ENCODE data around the gene HOXA11.

HOXA11 gene

DNA sequence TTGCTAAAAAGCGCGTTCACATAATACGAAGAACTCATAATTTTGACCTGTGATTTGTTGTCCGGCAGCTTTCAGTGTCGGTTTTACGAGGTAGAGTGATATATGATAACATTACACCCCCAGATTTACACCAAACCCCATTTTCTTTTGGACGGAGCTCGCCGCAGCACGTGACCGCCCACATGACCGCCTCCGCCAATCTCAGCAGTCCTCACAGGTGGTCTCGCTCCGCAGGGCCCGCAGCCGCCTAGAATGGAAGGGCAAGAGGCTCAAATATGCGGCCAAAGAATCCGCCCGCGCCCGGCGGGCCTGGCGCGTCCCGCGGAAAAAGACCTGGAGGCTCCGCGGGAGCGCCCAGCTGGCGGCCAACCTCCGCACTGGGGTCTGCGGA, 28.5 kb downstream of the HOXA11 start, which contains the start of gene HOXA7:
Gene HOXA7 (minus strand): TSS at position 168 of the 391 bp plus-strand sequence. CDS start 130 bp downstream, at position 38.
- DNase-seq, result no peak

DNA sequence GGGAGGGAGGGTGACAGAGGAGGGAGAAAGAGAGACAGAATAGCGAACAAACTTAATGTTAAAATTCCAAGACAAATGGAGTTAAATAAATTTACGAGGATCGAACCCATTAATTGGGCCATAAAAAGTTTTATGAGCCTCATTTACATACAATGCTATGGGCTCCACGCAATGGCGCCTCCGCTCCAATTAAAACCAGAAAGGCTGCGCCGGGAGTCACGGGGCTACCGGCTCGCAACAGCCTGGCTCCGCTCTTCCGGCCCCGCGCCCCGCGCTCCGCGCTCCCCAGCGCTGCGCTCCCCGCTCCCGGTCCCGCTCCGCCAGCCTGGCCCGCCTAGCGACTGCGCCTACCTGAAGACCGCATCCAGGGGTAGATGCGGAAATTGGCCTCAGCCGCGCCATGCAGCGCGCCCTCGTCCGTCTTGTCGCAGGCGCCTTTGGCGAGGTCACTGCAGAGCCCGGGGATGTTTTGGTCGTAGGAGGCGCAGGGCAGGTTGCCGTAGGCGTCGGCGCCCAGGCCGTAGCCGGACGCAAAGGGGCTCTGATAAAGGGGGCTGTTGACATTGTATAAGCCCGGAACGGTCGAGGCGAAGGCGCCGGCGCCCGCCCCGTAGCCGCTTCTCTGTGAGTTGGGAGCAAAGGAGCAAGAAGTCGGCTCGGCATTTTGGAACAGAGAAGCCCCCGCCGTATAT, 29.1 kb downstream of the HOXA11 start:
- DNase-seq, result no peak

DNA sequence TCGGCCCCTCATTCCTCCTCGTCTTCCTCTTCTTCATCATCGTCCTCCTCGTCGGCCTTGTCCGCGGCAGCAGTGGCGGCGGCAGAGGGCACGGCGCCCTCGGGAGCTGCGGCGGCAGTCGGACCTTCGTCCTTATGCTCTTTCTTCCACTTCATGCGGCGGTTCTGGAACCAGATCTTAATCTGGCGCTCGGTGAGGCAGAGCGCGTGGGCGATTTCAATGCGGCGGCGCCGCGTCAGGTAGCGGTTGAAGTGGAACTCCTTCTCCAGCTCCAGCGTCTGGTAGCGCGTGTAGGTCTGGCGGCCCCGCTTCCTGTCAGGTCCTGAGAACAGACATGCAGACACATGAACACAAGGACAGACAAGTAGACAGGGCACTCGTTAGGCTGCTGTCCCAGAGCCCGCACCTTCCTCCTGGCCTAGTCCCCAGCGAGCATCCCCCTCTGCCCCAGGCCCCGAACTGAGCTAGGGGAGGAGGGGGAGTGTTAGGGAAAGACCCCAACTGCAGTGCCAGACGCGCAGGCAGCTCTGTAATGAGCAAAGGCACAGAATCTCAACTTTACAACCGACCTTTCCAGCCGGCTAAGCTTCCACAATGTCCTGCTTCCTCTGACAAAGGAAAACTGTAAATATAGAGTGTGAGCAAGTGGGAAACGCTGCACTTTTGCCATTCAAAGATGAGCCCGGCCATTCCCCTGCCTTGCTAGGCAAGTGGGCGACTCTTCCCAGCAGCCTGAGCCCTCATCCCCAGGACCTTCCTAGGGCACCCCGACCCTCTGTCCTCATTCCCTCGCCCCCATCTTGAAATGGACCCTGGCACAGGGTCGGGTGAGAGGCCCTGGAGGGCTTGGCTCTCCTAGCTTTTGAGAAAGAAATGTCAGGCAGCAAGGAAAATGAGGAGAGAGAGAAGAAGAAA, 29.9 kb downstream of the HOXA11 start:
- no peak for DNase-seq

DNA sequence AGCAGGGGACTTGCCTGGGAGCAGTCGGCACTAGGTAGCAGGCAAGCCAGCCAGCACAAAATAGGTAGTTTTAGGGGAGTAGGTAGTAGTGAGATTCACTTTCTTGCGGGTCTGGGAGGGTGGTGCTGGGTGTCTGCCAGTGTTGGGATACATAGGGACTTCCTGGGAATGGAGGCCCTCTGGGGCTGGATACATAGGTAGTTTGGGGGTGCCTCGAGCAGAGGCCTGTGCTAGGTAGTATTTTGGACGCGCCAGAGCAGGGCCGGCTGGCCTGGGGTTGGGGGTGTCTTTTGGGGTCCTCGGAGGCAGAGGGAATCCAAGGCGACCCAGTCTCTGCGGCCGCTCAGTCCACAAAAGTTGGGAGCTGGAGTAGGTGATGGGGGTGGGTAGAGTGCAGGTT, 30.7 kb downstream of the HOXA11 start:
- no peak for DNase-seq

DNA sequence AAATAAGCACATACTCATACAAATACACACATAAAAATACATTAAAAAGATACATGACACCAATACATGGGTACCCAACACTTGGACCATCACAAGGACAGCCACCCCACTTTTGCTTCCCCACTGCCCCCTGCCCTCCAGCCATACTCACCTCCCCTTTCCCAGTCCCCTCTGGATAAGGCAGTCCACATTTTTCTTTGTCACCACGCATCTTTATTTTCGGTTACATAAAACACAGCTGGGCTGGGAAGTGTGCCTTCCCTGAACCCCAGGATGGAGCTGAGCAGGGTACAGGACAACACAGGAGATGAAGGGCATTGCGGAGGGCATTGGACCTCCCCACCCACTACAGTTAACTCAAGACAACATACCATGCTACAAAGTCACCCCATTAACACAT, 31.5 kb downstream of the HOXA11 start:
- DNase-seq, result no peak

DNA sequence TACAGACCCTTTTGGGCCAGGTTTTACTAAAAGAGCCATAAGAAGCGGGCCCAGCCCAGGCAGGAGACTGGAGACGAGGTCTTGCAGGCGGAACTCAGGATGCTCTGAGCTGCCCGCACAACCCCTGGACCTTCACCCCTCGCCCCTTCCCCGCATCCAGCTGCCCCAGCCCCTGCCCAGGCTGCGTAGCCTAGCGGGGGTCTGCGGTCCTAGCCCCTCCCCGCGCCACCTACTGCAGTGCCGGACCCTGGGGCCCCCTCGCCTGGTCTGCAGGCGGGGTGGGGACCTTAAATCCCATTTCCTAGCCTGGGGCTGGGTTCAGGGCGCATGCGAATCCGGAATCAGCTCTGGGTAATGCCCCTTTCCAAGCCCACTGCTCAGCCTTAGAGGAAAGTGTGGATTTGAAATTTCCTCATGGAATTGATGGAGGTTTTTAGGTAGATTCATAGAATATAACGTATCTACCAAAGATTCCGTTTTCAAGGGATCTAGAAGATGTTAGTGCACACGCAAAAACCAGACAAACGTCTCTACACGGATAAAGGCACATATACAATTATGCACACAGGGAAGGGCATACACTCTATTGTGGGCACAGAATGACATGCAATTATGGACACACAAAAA, 32.1 kb downstream of the HOXA11 start:
- DNase-seq, result no peak

DNA sequence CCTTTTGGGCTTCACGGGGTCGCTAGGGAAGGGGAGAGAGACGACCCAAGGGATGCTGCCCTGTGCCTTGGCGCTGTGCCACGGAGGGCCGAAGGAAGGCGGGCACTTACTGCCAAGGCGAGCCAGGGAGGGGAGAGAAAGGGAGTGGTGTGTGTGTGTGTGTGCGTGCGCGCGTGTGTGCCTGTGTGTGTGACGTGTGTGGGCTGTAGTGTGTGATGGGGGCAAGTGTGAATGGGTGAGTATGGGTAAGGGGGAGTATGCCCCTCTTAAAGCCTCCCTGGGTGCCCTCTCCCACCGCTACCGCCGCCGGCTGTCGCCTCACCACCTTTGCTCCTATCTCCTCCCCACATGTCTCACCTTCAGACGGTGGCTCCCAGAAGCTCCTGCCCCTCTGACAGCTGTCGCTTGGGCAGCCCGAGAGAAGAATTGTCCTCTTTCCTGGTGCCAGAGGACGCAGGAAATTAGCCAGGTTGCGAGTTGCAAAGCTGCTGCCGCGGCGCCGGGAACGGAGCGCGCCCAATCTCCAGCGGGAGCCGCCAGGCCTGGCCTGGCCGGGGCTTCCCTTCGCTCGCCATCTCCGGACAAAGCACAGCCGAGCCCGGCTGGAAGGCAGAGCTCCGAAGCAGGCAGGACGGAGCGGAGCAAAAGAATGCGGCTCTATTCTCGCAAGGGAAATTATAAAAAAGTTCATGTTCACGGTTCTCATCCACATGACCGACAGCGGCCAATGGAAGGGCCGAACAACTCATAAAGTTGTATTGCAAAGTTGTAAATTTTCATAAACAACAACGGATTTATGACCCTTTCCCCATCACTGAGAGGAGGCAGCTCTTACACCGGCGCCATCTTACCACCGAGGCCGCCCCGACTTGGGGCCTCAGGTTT, 32.9 kb downstream of the HOXA11 start, which contains the start of gene HOXA3:
Gene HOXA3 (minus strand): TSS at position 653 of the 885 bp plus-strand sequence. CDS start 41,943 bp downstream, outside the sequence.
- no peak for DNase-seq

DNA sequence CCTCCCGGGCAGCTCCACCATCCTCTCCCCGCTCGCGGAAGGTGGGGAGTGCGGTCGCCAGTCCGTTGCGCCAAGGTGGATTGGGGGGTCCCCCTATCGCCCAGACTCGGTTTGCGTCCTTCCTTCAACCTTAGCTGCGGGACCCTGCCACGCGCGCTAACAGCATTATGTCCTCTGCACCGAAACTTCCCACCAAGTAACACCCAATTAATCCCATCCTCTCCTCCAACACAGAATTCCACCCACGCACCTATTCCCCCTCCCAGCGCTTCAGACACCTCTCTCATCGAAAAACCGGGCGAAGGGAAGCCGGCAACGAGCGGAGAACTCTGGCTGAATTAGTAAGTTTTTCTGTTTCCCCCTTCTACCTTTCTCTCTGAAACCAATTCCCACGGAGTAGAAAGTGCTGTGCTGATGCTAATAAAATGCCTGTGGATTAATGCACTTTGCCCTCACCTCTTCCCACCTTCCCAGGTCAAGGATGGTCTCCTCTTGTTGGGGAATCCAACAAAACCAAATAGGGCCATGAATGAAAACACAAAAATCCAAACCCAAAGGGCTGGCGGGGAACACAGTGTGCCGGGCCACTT, 33.6 kb downstream of the HOXA11 start:
- no peak for DNase-seq

DNA sequence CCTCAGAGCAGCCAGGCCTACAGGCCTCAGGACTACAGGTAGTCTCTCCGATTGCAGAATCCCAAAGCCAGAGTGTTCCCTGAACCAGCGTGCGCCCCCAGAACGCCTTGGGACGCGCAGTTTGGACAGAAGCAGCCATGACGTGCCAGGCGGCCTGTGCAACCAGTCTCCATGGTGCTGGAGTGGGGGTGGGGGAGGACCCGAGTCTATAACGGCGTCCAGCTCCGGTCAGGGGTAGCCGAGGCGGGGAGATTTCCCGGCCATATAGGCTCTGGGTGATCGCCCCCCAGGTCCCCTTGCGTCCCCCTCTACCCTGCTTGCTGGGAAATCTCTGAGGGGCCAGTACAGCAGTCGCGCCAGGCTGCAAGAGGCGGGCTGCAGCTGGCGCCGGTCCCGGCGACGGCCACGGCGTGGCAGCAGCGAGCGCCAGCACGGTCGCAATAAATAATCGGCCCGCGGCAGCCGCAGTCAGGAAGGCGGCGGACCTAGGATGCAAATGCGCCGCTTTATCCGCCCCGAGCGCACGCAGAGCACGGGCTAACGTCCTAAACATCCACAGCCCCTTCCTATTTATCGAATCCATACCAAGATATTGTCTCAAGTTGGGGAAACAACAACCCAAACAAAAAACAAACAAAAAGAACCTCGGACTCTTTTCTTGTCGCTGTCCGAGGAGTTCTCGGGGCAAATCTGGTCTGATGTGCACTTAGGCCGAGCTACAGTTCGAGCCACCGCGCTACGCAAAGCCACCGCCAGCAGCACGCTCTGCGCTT, 34.3 kb downstream of the HOXA11 start:
- DNase-seq, result peak; percentile 90

DNA sequence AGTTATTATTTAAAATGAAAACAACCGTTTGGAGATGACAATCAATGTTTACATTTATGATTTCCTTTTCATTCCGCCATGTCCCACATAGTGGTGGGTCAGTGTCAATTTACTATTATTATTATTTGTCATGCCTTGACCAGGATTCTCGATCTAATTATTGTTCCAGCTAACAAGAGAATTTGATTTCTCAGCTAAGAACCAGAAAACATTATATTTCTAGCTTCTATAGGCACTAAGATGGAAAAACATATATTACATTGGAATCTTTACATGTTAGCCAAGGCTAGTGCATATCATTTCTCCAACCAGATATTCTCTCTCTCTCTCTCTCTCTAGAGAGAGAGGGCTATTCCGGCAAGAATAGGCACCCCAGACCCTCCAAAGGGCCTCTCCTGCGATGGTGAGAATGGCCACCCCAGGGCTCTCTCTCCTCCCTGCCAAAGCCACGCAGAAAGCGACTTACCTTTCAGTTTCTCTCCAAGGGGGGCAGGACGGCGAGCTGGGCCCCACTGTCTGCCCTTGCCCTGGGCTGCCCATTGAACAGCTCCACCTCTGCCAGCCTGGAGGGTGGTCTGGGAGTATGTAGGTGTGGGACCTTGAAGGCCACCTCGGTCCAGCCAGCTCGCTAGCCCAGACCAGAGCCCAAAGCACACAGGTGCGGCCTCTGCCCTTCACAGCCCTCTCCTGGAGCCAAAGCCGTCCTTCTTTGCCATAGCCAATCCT, 35.0 kb downstream of the HOXA11 start:
- DNase-seq, result no peak

DNA sequence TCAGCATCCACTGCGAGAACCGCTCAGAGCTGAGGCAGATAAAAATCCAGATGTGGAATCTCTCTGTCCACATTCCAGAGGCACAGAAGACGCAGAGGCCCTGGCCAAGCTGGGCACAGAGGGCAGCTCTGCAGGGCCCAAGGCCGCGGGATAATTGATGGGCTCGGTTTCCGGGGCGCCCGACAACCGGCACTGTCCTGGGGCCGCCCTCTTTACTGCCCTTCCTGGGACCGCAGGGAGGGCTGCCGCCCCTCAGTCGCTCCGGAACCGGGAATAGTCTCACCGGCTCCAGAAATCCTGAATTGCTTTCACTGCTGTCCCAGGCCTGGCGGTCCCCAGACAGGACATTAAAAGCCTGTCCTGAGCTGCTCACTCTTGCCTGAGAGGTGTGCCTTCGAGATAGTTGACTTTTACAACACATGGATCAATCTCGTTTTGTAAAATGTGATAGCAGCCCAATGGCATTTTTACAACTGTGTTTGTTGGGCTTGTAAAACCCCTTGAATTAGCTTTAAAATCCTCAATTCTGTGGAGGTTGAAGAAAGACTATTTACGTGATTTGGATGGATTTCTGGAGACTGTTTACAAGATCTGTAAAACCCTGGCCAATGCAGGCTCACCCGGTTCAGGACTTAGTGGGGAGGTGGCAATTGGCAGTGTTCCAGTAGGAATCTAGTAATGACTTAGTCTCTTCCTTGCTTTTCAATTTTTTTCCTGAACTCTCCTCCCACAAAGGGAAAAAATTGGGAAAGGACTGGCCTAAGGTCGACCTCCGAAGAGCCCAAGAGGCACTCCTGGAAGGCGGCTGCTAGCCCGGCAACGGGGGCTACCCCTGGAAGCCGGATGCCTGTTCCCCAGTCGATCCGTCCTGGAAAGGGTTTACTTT, 36.0 kb downstream of the HOXA11 start:
- DNase-seq, result no peak

DNA sequence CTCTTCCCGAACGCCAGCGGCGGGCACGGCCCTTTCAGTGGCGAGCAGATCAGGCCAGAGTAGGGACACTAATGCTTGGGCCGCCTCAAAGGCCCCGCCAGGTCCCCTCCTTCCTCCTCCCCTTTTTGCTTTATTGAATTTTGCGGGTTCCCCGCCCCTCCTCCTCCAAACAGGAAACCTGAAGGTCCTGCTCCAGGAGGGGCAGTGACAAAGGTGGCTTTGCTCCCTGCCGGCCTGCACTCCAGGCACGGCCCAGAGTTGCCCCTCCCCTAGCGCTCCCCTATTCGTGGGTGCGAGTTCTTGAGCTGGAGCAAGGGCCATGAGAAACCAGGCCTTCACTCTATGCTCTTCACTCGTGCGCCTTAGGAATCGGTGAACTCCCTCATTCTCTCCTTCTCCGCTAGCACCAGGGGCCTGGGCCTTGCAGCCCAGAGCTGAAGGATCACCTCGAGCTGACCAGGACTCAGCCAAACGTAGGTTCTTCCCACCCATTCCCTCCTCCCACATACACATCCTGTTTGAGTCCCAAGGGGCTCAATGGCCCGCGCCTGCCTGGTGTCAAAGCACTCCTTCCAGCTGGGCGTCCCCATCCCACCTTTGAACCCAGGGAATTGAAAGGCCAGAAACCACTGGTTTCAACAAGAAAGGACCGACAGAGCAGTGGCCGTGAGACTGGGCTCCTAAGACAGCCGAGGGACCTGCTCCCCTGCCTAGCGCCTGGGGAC, 36.8 kb downstream of the HOXA11 start:
- DNase-seq, result no peak

DNA sequence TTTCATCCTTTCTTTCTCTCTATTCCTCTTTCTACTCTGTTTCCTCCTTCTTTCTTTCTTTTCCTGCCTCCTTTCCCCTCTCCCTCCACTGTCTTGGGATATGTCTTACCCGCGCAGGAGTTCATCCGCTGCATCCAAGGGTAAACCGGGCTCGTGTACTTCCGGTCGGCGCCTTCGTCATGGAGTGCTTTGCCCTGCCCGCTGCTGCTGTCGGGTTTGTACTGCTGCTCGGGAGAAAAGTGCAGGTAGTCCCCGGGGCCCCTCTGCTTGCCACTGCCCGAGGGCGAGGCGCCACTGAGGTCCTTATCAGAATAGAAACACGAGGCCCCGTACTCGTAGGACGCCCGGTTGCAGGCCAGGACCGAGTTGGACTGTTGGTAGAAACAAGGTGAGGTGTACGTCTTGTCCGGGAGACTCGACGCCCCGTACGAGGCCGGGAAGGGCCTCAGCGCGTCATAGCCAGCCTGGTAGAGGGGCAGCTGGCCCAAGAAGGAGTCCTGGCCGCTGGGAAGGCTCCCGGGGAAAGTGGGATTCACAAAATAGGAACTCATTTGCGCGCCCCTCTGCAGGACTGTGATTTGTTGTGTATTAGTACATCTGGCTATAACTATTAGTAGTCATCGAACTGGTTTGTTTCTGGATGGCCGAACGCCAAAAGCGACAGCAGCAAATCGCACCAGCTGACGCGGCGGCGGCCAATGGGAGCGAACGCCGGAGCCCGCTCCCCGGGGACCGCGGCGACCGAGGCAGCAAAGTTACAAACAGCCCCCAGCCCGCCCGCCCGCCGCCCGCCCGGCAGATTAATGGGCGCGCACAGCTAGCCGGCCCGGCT, 37.6 kb downstream of the HOXA11 start, which contains the start of gene HOXA6:
Gene HOXA6 (minus strand): TSS at position 576 of the 832 bp plus-strand sequence. CDS start 25 bp downstream, at position 551.
- no peak for DNase-seq

DNA sequence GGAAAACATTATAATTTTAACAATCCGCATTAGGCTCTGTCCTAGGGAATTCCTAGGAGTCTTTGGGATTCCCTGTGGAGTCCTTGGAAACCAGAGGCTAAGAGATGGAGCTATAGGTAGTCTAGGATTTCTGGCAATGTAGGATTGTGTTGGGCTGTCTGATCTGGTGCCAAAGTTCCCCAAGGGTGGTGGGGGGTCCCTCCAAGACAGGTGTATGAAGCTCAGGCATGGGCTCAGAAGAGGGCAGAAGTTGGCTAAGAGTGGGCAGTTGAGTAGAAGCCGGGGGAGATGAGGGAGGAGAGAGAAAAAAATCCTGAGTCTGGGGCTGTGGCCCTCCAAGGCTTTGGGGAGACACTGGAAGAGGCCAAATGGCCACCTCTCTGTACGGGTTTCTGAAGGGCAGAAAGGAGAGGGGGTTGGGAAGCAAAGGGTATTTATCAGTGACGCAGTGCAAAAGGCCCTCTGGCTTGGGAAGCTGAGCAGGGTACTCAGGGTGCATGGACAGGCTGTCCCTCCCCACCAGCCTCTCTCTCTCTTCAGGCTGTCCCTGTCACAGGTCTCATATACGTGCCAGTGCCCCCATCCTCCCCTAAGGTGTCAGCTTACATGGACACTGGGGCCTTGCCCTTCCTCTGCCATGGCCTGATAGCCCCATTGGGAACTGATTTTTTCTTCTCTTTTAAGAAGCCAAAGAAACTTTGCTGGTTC, 38.4 kb downstream of the HOXA11 start:
- no peak for DNase-seq

DNA sequence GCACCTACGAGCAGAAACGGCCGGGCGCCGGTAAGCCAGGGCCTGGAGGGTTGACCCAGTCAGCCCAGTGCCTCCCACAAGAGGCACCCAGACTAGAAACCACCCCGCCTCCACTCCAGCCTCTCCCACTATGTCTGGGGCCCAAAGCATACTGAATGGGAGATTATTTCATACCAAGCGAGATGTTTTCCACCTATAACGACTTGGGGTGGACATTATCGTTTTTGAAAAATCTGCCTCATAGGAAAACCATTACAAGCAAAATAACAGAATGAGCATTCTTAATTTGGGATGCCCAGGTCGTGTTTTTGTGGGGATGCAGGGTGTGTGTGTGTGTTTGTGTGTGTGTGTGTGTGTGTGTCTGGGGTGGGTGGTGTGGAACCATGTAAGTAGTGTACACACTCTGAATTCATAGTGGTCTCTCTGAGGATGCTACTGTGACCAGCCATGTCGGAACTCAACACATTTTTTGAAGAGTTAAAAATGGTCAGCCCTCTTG, 39.1 kb downstream of the HOXA11 start:
- DNase-seq, result no peak

DNA sequence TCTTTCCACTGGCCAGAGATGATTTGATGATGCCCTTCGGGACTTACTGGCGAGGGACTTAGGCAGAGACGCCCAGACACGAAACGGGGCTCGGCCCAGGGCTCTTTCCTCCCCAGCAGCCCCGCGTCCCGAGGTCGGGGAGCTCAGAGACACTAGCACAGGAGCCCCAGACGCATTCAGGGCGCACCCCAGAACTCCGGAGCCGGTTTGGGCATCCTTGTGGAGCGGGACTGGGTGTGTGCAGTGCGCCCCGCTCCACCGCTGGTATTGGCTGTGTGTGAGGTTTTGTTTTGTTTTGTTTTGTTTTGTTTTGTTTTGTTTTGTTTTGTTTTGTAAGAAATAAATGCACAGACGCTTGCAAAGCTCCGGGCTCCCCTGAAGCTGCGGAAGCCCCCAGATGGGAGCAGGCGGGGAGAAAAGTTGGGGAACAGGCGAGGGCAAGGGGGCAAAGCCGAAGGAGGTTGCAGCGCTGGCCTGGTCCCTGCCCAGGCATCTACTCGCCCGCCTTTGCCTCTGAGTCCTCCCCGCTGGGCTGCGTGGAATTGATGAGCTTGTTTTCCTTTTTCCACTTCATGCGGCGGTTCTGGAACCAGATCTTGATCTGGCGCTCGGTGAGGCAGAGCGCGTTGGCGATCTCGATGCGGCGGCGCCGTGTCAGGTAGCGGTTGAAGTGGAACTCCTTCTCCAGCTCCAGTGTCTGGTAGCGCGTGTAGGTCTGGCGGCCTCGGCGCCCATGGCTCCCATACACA, 39.7 kb downstream of the HOXA11 start:
- DNase-seq, result no peak
